SK-N-SH (cell line): Measurements from ENCODE around the gene HSPH1. TPM values are rescaled to one million over a fixed set of nuclear protein-coding genes. Genes with fewer than 3 reads are reported as not detected.
A peak's percentile ranks its signal among the peaks of the same experiment; 100 is the strongest.

Source experiments
- CTCF ChIA-PET: fragments of 300-600, 350-600 bp; formaldehyde crosslinking; extraction: SDS; loops from one replicate; lab custom pipeline; 2021; lab: Yijun Ruan, JAX
- POLR2A ChIA-PET: fragments of 350-600 bp; sonication (Branson Sonifier 250); formaldehyde crosslinking; extraction: SDS; loops from one replicate; lab custom pipeline; 2020; ENCODE audit warnings: antibody characterized with exemption, inconsistent platforms; lab: Yijun Ruan, JAX
- DNase-seq: peaks from one replicate; pipeline ENCODE4 v3.0.0; 2012
- H2AFZ ChIP-seq: fragments of 200-600 bp; sonication (generic); 2 replicates; pipeline ENCODE4 v1.8.1; 2016; ENCODE audit warnings: antibody characterized with exemption, mild to moderate bottlenecking, low read depth
- H3F3A ChIP-seq: fragments of 200-600 bp; sonication (generic); replicated peaks from 2 replicates; pipeline ENCODE3; 2016; ENCODE audit warnings: antibody characterized with exemption, mild to moderate bottlenecking; ENCODE audit not compliant: insufficient read depth
- H3K27ac ChIP-seq, 2 experiments: fragments of 200-500 bp in 1 of 2; fragments of 200-600 bp in 1 of 2; sonication (Bioruptor generic) in 1 of 2; sonication (generic), shearing (Covaris generic) in 1 of 2; 2 replicates each; pipeline versions ENCODE4 v1.5.1 to v1.6.1; 2014 to 2016; ENCODE audit warnings: low read depth in 2 of 2, inconsistent platforms in 1 of 2, low read length in 1 of 2, mild to moderate bottlenecking in 1 of 2, mixed read lengths in 1 of 2
- H3K27me3 ChIP-seq: fragments of 200-600 bp; sonication (generic), shearing (Covaris generic); 2 replicates; pipeline ENCODE4 v1.6.1; 2016; ENCODE audit warnings: mixed run types; ENCODE audit not compliant: insufficient read depth
- H3K36me3 ChIP-seq, 2 experiments: fragments of 200-500 bp in 1 of 2; fragments of 200-600 bp in 1 of 2; sonication (Bioruptor generic) in 1 of 2; sonication (generic) in 1 of 2; replicated peaks in 1 of 2; 2 replicates each; pipeline versions ENCODE3 to v1.5.1; 2014 to 2016; ENCODE audit warnings: low read length in 1 of 2, mild to moderate bottlenecking in 1 of 2; ENCODE audit not compliant: insufficient read depth in 2 of 2, control insufficient read depth in 1 of 2
- H3K4me1 ChIP-seq, 2 experiments: fragments of 200-500 bp in 1 of 2; fragments of 200-600 bp in 1 of 2; sonication (Bioruptor generic) in 1 of 2; sonication (generic), shearing (Covaris generic) in 1 of 2; 2 replicates each; pipeline versions ENCODE4 v1.5.1 to v1.6.1; 2014 to 2016; ENCODE audit warnings: low read depth in 1 of 2, low read length in 1 of 2, mixed run types in 1 of 2; ENCODE audit not compliant: insufficient read depth in 2 of 2, control insufficient read depth in 1 of 2
- H3K4me2 ChIP-seq: fragments of 200-600 bp; sonication (generic), shearing (Covaris generic); 2 replicates; pipeline ENCODE4 v1.6.1; 2017; ENCODE audit warnings: mixed run types
- H3K4me3 ChIP-seq, 2 experiments: fragments of 200-500 bp in 1 of 2; fragments of 200-600 bp in 1 of 2; sonication (Bioruptor generic) in 1 of 2; sonication (generic), shearing (Covaris generic) in 1 of 2; 2 replicates each; pipeline versions ENCODE4 v1.5.1 to v1.8.1; 2014 to 2016; ENCODE audit warnings: low read depth in 2 of 2, inconsistent platforms in 1 of 2, low read length in 1 of 2, mild to moderate bottlenecking in 1 of 2, mixed read lengths in 1 of 2, moderate library complexity in 1 of 2
- H3K79me2 ChIP-seq: fragments of 200-600 bp; sonication (generic); 2 replicates; pipeline ENCODE4 v1.8.1; 2017; ENCODE audit warnings: mild to moderate bottlenecking; ENCODE audit not compliant: insufficient read depth
- H3K9ac ChIP-seq: fragments of 200-600 bp; sonication (generic); 2 replicates; pipeline ENCODE4 v1.6.1; 2017; ENCODE audit warnings: mixed run types
- H3K9me2 ChIP-seq: fragments of 200-600 bp; sonication (generic); 2 replicates; pipeline ENCODE4 v1.6.1; 2017; ENCODE audit warnings: mixed run types
- H3K9me3 ChIP-seq: fragments of 200-600 bp; sonication (generic); 2 replicates; pipeline ENCODE4 v1.6.1; 2017; ENCODE audit warnings: mixed run types, mild to moderate bottlenecking, moderate library complexity
- H4K20me1 ChIP-seq: fragments of 200-600 bp; sonication (generic); 2 replicates; pipeline ENCODE4 v1.6.1; 2017; ENCODE audit warnings: mild to moderate bottlenecking, mixed run types; ENCODE audit not compliant: insufficient read depth
- CHD2 ChIP-seq: fragments of 150-350 bp; IDR thresholded peaks from 2 replicates; pipeline ENCODE4 v1.6.1; 2018; ENCODE audit warnings: low read length; ENCODE audit not compliant: partially characterized antibody
- ELF1 ChIP-seq: IDR thresholded peaks from 2 replicates; pipeline ENCODE4 v1.4.0; 2012
- EZH2phosphoT487 ChIP-seq: fragments of 200-600 bp; sonication (generic); IDR thresholded peaks from 2 replicates; pipeline ENCODE4 v1.6.1; 2017; ENCODE audit warnings: low read depth, mixed run types, mild to moderate bottlenecking, antibody characterized with exemption, moderate library complexity, borderline replicate concordance
- FOXJ3 ChIP-seq: sonication (generic); formaldehyde crosslinking; IDR thresholded peaks from 2 replicates; pipeline ENCODE4 v1.5.1; 2020; ENCODE audit warnings: mild to moderate bottlenecking, missing genetic modification reagents
- IRF3 ChIP-seq: fragments of 150-350 bp; IDR thresholded peaks from 2 replicates; pipeline ENCODE4 v1.6.1; 2016; ENCODE audit warnings: mild to moderate bottlenecking, low read depth, low read length
- MAX ChIP-seq: IDR thresholded peaks from 2 replicates; pipeline ENCODE4 v1.4.0; 2012; ENCODE audit warnings: low read depth
- NFIC ChIP-seq: IDR thresholded peaks from 2 replicates; pipeline ENCODE4 v1.4.0; 2012; ENCODE audit warnings: borderline replicate concordance
- PBX3 ChIP-seq: IDR thresholded peaks from 2 replicates; pipeline ENCODE4; 2012
- POLR2AphosphoS5 ChIP-seq: IDR thresholded peaks from 2 replicates; pipeline ENCODE4 v1.6.1; 2012; ENCODE audit warnings: low read depth, low read length
- REST ChIP-seq: IDR thresholded peaks from 2 replicates; pipeline ENCODE4 v1.6.1; 2012; ENCODE audit warnings: mild to moderate bottlenecking, low read depth, low read length, moderate library complexity
- RFX5 ChIP-seq: IDR thresholded peaks from 2 replicates; pipeline ENCODE4 v1.6.1; 2012; ENCODE audit warnings: mild to moderate bottlenecking, improper control_type of control experiment, low read length
- SIN3A ChIP-seq: IDR thresholded peaks from 2 replicates; pipeline ENCODE4 v1.6.1; 2012; ENCODE audit warnings: low read depth, mild to moderate bottlenecking, low read length, moderate library complexity, borderline replicate concordance
- SMC3 ChIP-seq: IDR thresholded peaks from 2 replicates; pipeline ENCODE4 v1.6.1; 2012; ENCODE audit warnings: low read depth, low read length, improper control_type of control experiment
- TAF1 ChIP-seq: IDR thresholded peaks from 2 replicates; pipeline ENCODE4 v1.6.1; 2012; ENCODE audit warnings: low read depth, mild to moderate bottlenecking, low read length, moderate library complexity, borderline replicate concordance
- TEAD4 ChIP-seq: IDR thresholded peaks from 2 replicates; pipeline ENCODE4 v1.4.0; 2012; ENCODE audit warnings: mild to moderate bottlenecking, borderline replicate concordance; ENCODE audit not compliant: insufficient read depth
- YY1 ChIP-seq: IDR thresholded peaks from 2 replicates; pipeline ENCODE4 v1.4.0; 2012; ENCODE audit warnings: low read depth, mild to moderate bottlenecking
- WGBS: methylation state at CpG from one replicate; pipeline ENCODE4 v1.1.6; 2017; ENCODE audit warnings: low lambda C conversion rate; 5-methylcytosine and 5-hydroxymethylcytosine counted together
- polyA plus RNA-seq, 3 experiments: library from polyadenylated mRNA; depleted of rRNA; stranded (reverse); fragments of >200 nt; gene quantifications; 2 replicates each; pipeline ENCODE4 v1.2.3, GENCODE V29; 2012

The HSPH1 gene
- polyA plus RNA-seq, 1 of the 3 experiments (the other 2 are of a cell fraction): 32.8 TPM

GRCh38 chr13:31172001-31172400 is 10.3 kb upstream of the HSPH1 start (continued):
- TF ChIP-seq REST (no peak), YY1 (no peak), POLR2AphosphoS5 (no peak), RFX5 (no peak), MAX (no peak), SMC3 (no peak)
- TF ChIP-seq, all 33 proteins: peak for 0

- CTCF ChIA-PET: interaction anchor here (1.0 kb wide), 1 partner anchor 10 kb away, joined by 3 read pairs; no protein-coding TSS in a partner anchor
- H3K9me3 ChIP-seq: no peaks in the 10 kb centered on the region
These were observed 7.0 kb upstream of the HSPH1 start for GRCh38 chr13:31168736-31169135.

More at GRCh38 chr13:31168736-31169135, 7.0 kb upstream of the HSPH1 start:
- no peaks in the 10 kb centered on the region for H3K4me1 ChIP-seq
- peaks cover 4% of the 10 kb centered on the region for H3F3A ChIP-seq
- H3K27me3 ChIP-seq: no peaks in the 10 kb centered on the region
- WGBS: 98% methylated on average over 11 of the region's 11 CpGs
- no peak overlapping the region for H3K27ac ChIP-seq
- H3K9me2 ChIP-seq: no peaks in the 10 kb centered on the region
- no peak overlapping the region for H3K4me2 ChIP-seq
- TF ChIP-seq CHD2: no peak
- TF ChIP-seq REST: no peak
- no peak for TF ChIP-seq TEAD4
- no peak for TF ChIP-seq MAX
- no peak for TF ChIP-seq FOXJ3
- no peak for TF ChIP-seq EZH2phosphoT487
- no peak for TF ChIP-seq TAF1
- TF ChIP-seq ELF1: no peak
- TF ChIP-seq SIN3A: no peak
- TF ChIP-seq IRF3: no peak
- TF ChIP-seq PBX3: no peak
- no peak for TF ChIP-seq RFX5
- TF ChIP-seq NFIC: no peak
- H3K79me2 ChIP-seq: no peaks in the 10 kb centered on the region
- no peaks in the 10 kb centered on the region for H3K36me3 ChIP-seq
- H3K4me3 ChIP-seq: no peak overlapping the region
- no peaks in the 10 kb centered on the region for H4K20me1 ChIP-seq
- DNase-seq: no peak
- 0 out of 2 replicates have a peak overlapping the region, but pooled peaks have one; percentile 25 for H2AFZ ChIP-seq
- no peak overlapping the region for H3K9ac ChIP-seq
- POLR2A ChIA-PET: interaction anchor here (0.6 kb wide), 1 partner anchor 17 kb away, joined by 5 read pairs; no protein-coding TSS in a partner anchor
